CD4-positive, alpha-beta T cell treated with Interleukin-17A for 4 hours (primary cell): ENCODE data around the gene RBM27.
"Not testable (repeated sequence)": the region's sequence is repeated elsewhere in the genome, so short reads cannot be mapped to it uniquely, and the experiment has no call there.

Source experiments
- DNase-seq: peaks from one replicate; pipeline ENCODE4 v3.0.0-alpha.2; 2020; ENCODE audit warnings: mixed read lengths

The RBM27 gene

GRCh38 chr5:146203011-146203871 is at the start of gene RBM27:
RBM27 (plus strand) TSS chr5:146203605; CDS start chr5:146203766, 161 bp downstream.
- peak; percentile 95 for DNase-seq

- DNase-seq, result no peak
Observed at GRCh38 chr5:146158255-146158654, 45.1 kb upstream of the RBM27 start.

GRCh38 chr5:146164382-146164781 is 39.0 kb upstream of the RBM27 start:
- no peak for DNase-seq

- DNase-seq, result no peak
Observed at GRCh38 chr5:146165460-146165859, 37.9 kb upstream of the RBM27 start.

- DNase-seq, result no peak
Observed at GRCh38 chr5:146165903-146166302, 37.5 kb upstream of the RBM27 start.

- DNase-seq, result no peak
Observed at GRCh38 chr5:146169076-146169475, 34.3 kb upstream of the RBM27 start.

- DNase-seq, result not testable (repeated sequence)
Observed at GRCh38 chr5:146173049-146173448, 30.4 kb upstream of the RBM27 start.

- no peak for DNase-seq
Observed at GRCh38 chr5:146173597-146173996, 29.8 kb upstream of the RBM27 start.

GRCh38 chr5:146176805-146177204 is 26.6 kb upstream of the RBM27 start:
- no peak for DNase-seq

GRCh38 chr5:146179696-146180095 is 23.7 kb upstream of the RBM27 start:
- DNase-seq, result no peak

- not testable (repeated sequence) for DNase-seq
Observed at GRCh38 chr5:146183403-146183802, 20.0 kb upstream of the RBM27 start.

GRCh38 chr5:146185161-146185560 is 18.2 kb upstream of the RBM27 start:
- no peak for DNase-seq

- no peak for DNase-seq
Observed at GRCh38 chr5:146188358-146188757, 15.0 kb upstream of the RBM27 start.

GRCh38 chr5:146192571-146193043 is 10.8 kb upstream of the RBM27 start:
- no peak for DNase-seq

GRCh38 chr5:146193285-146193684 is 10.1 kb upstream of the RBM27 start:
- DNase-seq, result no peak

GRCh38 chr5:146194997-146195396 is 8.4 kb upstream of the RBM27 start:
- DNase-seq, result not testable (repeated sequence)

- no peak for DNase-seq
Observed at GRCh38 chr5:146196459-146197048, 6.9 kb upstream of the RBM27 start.

- no peak for DNase-seq
Observed at GRCh38 chr5:146199176-146199815, 4.1 kb upstream of the RBM27 start.

- DNase-seq, result not testable (repeated sequence)
Observed at GRCh38 chr5:146201795-146202194, 1.6 kb upstream of the RBM27 start.

GRCh38 chr5:146203872-146204192 is 427 bp downstream of the RBM27 start:
- DNase-seq, result no peak

- DNase-seq, result no peak
Observed at GRCh38 chr5:146205499-146206202, 2.2 kb downstream of the RBM27 start.

GRCh38 chr5:146206257-146206656 is 2.9 kb downstream of the RBM27 start:
- no peak for DNase-seq

GRCh38 chr5:146208916-146209522 is 5.6 kb downstream of the RBM27 start:
- DNase-seq, result no peak
